ENCODE measurements around the gene ACSL4.

ACSL4 gene

GRCh38 chrX:109775386-109775785 lies 42.3 kb upstream of the ACSL4 start:
- TF ChIP-seq, protein P1, sequence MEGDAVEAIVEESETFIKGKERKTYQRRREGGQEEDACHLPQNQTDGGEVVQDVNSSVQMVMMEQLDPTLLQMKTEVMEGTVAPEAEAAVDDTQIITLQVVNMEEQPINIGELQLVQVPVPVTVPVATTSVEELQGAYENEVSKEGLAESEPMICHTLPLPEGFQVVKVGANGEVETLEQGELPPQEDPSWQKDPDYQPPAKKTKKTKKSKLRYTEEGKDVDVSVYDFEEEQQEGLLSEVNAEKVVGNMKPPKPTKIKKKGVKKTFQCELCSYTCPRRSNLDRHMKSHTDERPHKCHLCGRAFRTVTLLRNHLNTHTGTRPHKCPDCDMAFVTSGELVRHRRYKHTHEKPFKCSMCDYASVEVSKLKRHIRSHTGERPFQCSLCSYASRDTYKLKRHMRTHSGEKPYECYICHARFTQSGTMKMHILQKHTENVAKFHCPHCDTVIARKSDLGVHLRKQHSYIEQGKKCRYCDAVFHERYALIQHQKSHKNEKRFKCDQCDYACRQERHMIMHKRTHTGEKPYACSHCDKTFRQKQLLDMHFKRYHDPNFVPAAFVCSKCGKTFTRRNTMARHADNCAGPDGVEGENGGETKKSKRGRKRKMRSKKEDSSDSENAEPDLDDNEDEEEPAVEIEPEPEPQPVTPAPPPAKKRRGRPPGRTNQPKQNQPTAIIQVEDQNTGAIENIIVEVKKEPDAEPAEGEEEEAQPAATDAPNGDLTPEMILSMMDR (conservative IDR thresholded peaks at IDR 0.05; ENCODE audit: low read depth, low read length): no peak
- Histone ChIP-seq H3K27me3 (ENCODE audit: insufficient read depth, low read depth) (no peaks in the 10 kb centered on the region), H3K36me3 (ENCODE audit: insufficient read depth) (no peaks in the 10 kb centered on the region), H4K20me1 (ENCODE audit: insufficient read depth) (no peaks in the 10 kb centered on the region), H3K4me1 (ENCODE audit: low read depth, poor library complexity, severe bottlenecking) (no peaks in the 10 kb centered on the region), H3K9ac (no peak overlapping the region), H3K79me2 (ENCODE audit: insufficient read depth, low read depth) (no peaks in the 10 kb centered on the region), H3K4me3 (IDR thresholded peaks at IDR 0.05; ENCODE audit: insufficient read depth, low read depth, low read length) (no peak overlapping the region), H3K4me2 (no peak overlapping the region), H3K27ac (no peak overlapping the region), H2AFZ (ENCODE audit: low read depth) (no peak overlapping the region)

DNA sequence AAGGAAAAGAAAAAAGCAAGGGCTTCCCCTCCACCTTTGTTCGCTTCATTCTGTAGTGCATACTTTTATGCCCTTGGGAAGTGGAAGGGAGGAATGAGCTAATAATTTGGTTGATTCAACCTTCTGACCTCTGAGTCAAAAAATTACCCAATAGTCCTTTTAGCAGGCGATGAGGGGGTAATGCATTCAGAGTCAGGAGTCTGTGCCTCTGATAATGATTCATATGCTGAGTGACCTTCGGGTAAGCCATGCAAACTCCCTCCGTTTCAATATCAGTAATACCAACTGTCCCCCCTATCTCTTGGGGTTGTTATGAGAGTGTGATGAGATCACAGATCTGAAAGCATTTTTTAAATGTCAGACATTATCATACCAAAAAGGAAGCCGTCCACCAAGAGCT lies 41.6 kb upstream of the ACSL4 start:
- no peak overlapping the region for H3K4me3 ChIP-seq (IDR thresholded peaks at IDR 0.05; ENCODE audit: insufficient read depth, low read depth, low read length)
- no peaks in the 10 kb centered on the region for H3K27me3 ChIP-seq (ENCODE audit: insufficient read depth, low read depth)

GRCh38 chrX:109774136-109774535 lies 41.1 kb upstream of the ACSL4 start:
- no peaks in the 10 kb centered on the region for H3K4me1 ChIP-seq (ENCODE audit: low read depth, poor library complexity, severe bottlenecking)
- no peak overlapping the region for H3K27ac ChIP-seq
- H3K4me3 ChIP-seq (IDR thresholded peaks at IDR 0.05; ENCODE audit: insufficient read depth, low read depth, low read length): no peak overlapping the region
- no peaks in the 10 kb centered on the region for H4K20me1 ChIP-seq (ENCODE audit: insufficient read depth)
- H3K36me3 ChIP-seq (ENCODE audit: insufficient read depth): no peaks in the 10 kb centered on the region
- H2AFZ ChIP-seq (ENCODE audit: low read depth): no peak overlapping the region
- H3K4me2 ChIP-seq: no peak overlapping the region
- TF ChIP-seq, protein P1 (conservative IDR thresholded peaks at IDR 0.05; ENCODE audit: low read depth, low read length): no peak
- H3K27me3 ChIP-seq (ENCODE audit: insufficient read depth, low read depth): no peaks in the 10 kb centered on the region
- no peaks in the 10 kb centered on the region for H3K79me2 ChIP-seq (ENCODE audit: insufficient read depth, low read depth)
- H3K9ac ChIP-seq: no peak overlapping the region

More for the DNA sequence above, 41.6 kb upstream of the ACSL4 start:
- Histone ChIP-seq H2AFZ (ENCODE audit: low read depth) (no peak overlapping the region), H3K4me2 (no peak overlapping the region), H3K4me1 (ENCODE audit: low read depth, poor library complexity, severe bottlenecking) (no peaks in the 10 kb centered on the region), H3K79me2 (ENCODE audit: insufficient read depth, low read depth) (no peaks in the 10 kb centered on the region), H3K9ac (no peak overlapping the region), H3K27ac (no peak overlapping the region), H3K36me3 (ENCODE audit: insufficient read depth) (no peaks in the 10 kb centered on the region), H4K20me1 (ENCODE audit: insufficient read depth) (no peaks in the 10 kb centered on the region)
- TF ChIP-seq, protein P1 (conservative IDR thresholded peaks at IDR 0.05; ENCODE audit: low read depth, low read length): no peak

GRCh38 chrX:109773374-109773773 lies 40.3 kb upstream of the ACSL4 start:
- no peak overlapping the region for H3K4me3 ChIP-seq (IDR thresholded peaks at IDR 0.05; ENCODE audit: insufficient read depth, low read depth, low read length)
- TF ChIP-seq, protein P1 (conservative IDR thresholded peaks at IDR 0.05; ENCODE audit: low read depth, low read length): no peak
- no peaks in the 10 kb centered on the region for H3K4me1 ChIP-seq (ENCODE audit: low read depth, poor library complexity, severe bottlenecking)
- H3K79me2 ChIP-seq (ENCODE audit: insufficient read depth, low read depth): no peaks in the 10 kb centered on the region
- no peaks in the 10 kb centered on the region for H3K36me3 ChIP-seq (ENCODE audit: insufficient read depth)
- H3K27me3 ChIP-seq (ENCODE audit: insufficient read depth, low read depth): no peaks in the 10 kb centered on the region
- no peak overlapping the region for H3K4me2 ChIP-seq
- H3K27ac ChIP-seq: no peak overlapping the region
- no peaks in the 10 kb centered on the region for H4K20me1 ChIP-seq (ENCODE audit: insufficient read depth)
- H2AFZ ChIP-seq (ENCODE audit: low read depth): no peak overlapping the region
- no peak overlapping the region for H3K9ac ChIP-seq

Data from KMS-11 (cell line).